ENCODE results near the gene IPO13.

Gene IPO13

GRCh38 chr1:43931711-43932660 is 14.8 kb upstream of the IPO13 start:
- no peak for DNase-seq (ENCODE audit: low spot score)

- no peak for DNase-seq (ENCODE audit: low spot score)
Observed at GRCh38 chr1:43932786-43933385, 13.9 kb upstream of the IPO13 start.

- DNase-seq (ENCODE audit: low spot score) = no peak
Observed at GRCh38 chr1:43933386-43934100, 13.2 kb upstream of the IPO13 start, which contains the start of gene ARTN. TSS of gene ARTN (plus strand) at chr1:43933801. CDS start at chr1:43935657, 1,856 bp downstream.

- DNase-seq (ENCODE audit: low spot score) = no peak
Observed at GRCh38 chr1:43934101-43934985, 12.4 kb upstream of the IPO13 start.

- DNase-seq (ENCODE audit: low spot score) = no peak
Observed at GRCh38 chr1:43934986-43935324, 11.8 kb upstream of the IPO13 start.

GRCh38 chr1:43935711-43936427 is 10.9 kb upstream of the IPO13 start:
- no peak for DNase-seq (ENCODE audit: low spot score)

GRCh38 chr1:43936431-43937151 is 10.2 kb upstream of the IPO13 start:
- DNase-seq (ENCODE audit: low spot score) = no peak

GRCh38 chr1:43937179-43937865 is 9.4 kb upstream of the IPO13 start:
- no peak for DNase-seq (ENCODE audit: low spot score)

- DNase-seq (ENCODE audit: low spot score) = no peak
Observed at GRCh38 chr1:43938383-43938782, 8.4 kb upstream of the IPO13 start.

GRCh38 chr1:43938892-43939587 is 7.7 kb upstream of the IPO13 start:
- DNase-seq (ENCODE audit: low spot score) = no peak

- no peak for DNase-seq (ENCODE audit: low spot score)
Observed at GRCh38 chr1:43942411-43942810, 4.3 kb upstream of the IPO13 start.

GRCh38 chr1:43944860-43945259 is 1.9 kb upstream of the IPO13 start:
- DNase-seq (ENCODE audit: low spot score) = no peak

GRCh38 chr1:43945674-43946235 is 995 bp upstream of the IPO13 start:
- no peak for DNase-seq (ENCODE audit: low spot score)

GRCh38 chr1:43947061-43947873 is 517 bp downstream of the IPO13 start:
- no peak for DNase-seq (ENCODE audit: low spot score)

GRCh38 chr1:43947874-43948437 is 1.2 kb downstream of the IPO13 start:
- no peak for DNase-seq (ENCODE audit: low spot score)

GRCh38 chr1:43949678-43950077 is 2.9 kb downstream of the IPO13 start:
- no peak for DNase-seq (ENCODE audit: low spot score)
